CD14-positive monocyte (primary cell): ENCODE measurements around the gene LRRN4CL. TPM values are rescaled to one million over a fixed set of nuclear protein-coding genes. Genes with fewer than 3 reads are reported as not detected.
A peak's percentile ranks its signal among the peaks of the same experiment; 100 is the strongest.

Source experiments
- DNase-seq, 3 donors: peaks; one replicate each; pipeline ENCODE4 v3.0.0-alpha.2; 2011 to 2022
- H2AFZ ChIP-seq: 2 replicates; pipeline ENCODE4 v1.6.0; 2012; ENCODE audit warnings: mild to moderate bottlenecking, low read depth, low read length, inconsistent platforms; ENCODE audit not compliant: insufficient read depth, poor library complexity, severe bottlenecking
- H3K27ac ChIP-seq, 2 donors: 1 replicate in 1 of 2; 2 replicates in 1 of 2; pipeline ENCODE4 v1.5.1; 2012 to 2013; ENCODE audit warnings: low read length in 2 of 2, control low read depth in 1 of 2, inconsistent platforms in 1 of 2, low read depth in 1 of 2, mild to moderate bottlenecking in 1 of 2
- H3K27me3 ChIP-seq, 2 donors: one replicate each; pipeline versions ENCODE4 v1.6.0 to v1.6.1; 2011 to 2013; ENCODE audit warnings: low read length in 2 of 2; ENCODE audit not compliant: control insufficient read depth in 2 of 2, insufficient read depth in 2 of 2
- H3K36me3 ChIP-seq, 2 donors: replicated peaks in 1 of 2; 1 replicate in 1 of 2; 2 replicates in 1 of 2; pipeline versions ENCODE4 v1.5.1 to v1.6.1; 2012 to 2013; ENCODE audit warnings: low read length in 2 of 2, control low read depth in 1 of 2, inconsistent platforms in 1 of 2, mild to moderate bottlenecking in 1 of 2; ENCODE audit not compliant: insufficient read depth in 2 of 2, control insufficient read depth in 1 of 2
- H3K4me1 ChIP-seq, 2 donors: 1 replicate in 1 of 2; 2 replicates in 1 of 2; pipeline versions ENCODE4 v1.5.1 to v1.6.1; 2012 to 2013; ENCODE audit warnings: low read length in 2 of 2, control low read depth in 1 of 2, inconsistent platforms in 1 of 2, mild to moderate bottlenecking in 1 of 2, moderate library complexity in 1 of 2; ENCODE audit not compliant: insufficient read depth in 2 of 2, control insufficient read depth in 1 of 2
- H3K4me2 ChIP-seq: replicated peaks from 2 replicates; pipeline ENCODE3; 2012; ENCODE audit warnings: low read length, moderate library complexity, mild to moderate bottlenecking; ENCODE audit not compliant: poor library complexity, severe bottlenecking; ENCODE audit errors: extremely low read depth
- H3K4me3 ChIP-seq, 3 experiments: fragments of 200-600 bp in 1 of 3; sonication (generic) in 1 of 3; replicated peaks in 1 of 3; 1 replicate in 2 of 3; 2 replicates in 1 of 3; pipeline ENCODE4 v1.5.1; 2011 to 2013; ENCODE audit warnings: low read length in 3 of 3, mild to moderate bottlenecking in 3 of 3, control low read depth in 2 of 3, low read depth in 2 of 3, inconsistent platforms in 1 of 3, moderate library complexity in 1 of 3
- H3K79me2 ChIP-seq: 2 replicates; pipeline ENCODE4 v1.6.0; 2012; ENCODE audit warnings: mild to moderate bottlenecking, control low read depth, inconsistent platforms, low read length, moderate library complexity; ENCODE audit not compliant: insufficient read depth
- H3K9ac ChIP-seq: 2 replicates; pipeline ENCODE4 v1.6.0; 2017; ENCODE audit warnings: low read length, mild to moderate bottlenecking; ENCODE audit not compliant: insufficient read depth, poor library complexity, severe bottlenecking
- H3K9me3 ChIP-seq, 2 donors: replicated peaks in 1 of 2; 1 replicate in 1 of 2; 2 replicates in 1 of 2; pipeline versions ENCODE4 v1.5.1 to v1.6.1; 2012 to 2013; ENCODE audit warnings: low read length in 2 of 2, control low read depth in 1 of 2; ENCODE audit not compliant: control insufficient read depth in 1 of 2, insufficient read depth in 1 of 2
- H4K20me1 ChIP-seq: 2 replicates; pipeline ENCODE4 v1.6.0; 2012; ENCODE audit warnings: mild to moderate bottlenecking, low read length, control low read depth, moderate library complexity; ENCODE audit not compliant: insufficient read depth
- H3K27ac Mint-ChIP-seq, 7 donors: one replicate each; pipeline ENCODE4 v1.8.0; 2020; ENCODE audit warnings: mild to moderate bottlenecking in 7 of 7, mixed read lengths in 7 of 7, moderate library complexity in 6 of 7, inconsistent platforms in 2 of 7
- H3K27me3 Mint-ChIP-seq, 3 donors: one replicate each; pipeline ENCODE4 v1.8.0; 2021 to 2022; ENCODE audit warnings: low read depth in 3 of 3, mild to moderate bottlenecking in 3 of 3, mixed read lengths in 3 of 3, moderate library complexity in 3 of 3, inconsistent platforms in 1 of 3
- H3K36me3 Mint-ChIP-seq, 2 donors: one replicate each; pipeline ENCODE4 v1.8.0; 2020; ENCODE audit warnings: mixed read lengths in 2 of 2, inconsistent platforms in 1 of 2, mild to moderate bottlenecking in 1 of 2
- H3K4me1 Mint-ChIP-seq: one replicate; pipeline ENCODE4 v1.8.0; 2020; ENCODE audit warnings: mild to moderate bottlenecking, mixed read lengths
- H3K4me3 Mint-ChIP-seq, 2 donors: one replicate each; pipeline ENCODE4 v1.8.0; 2020; ENCODE audit warnings: mild to moderate bottlenecking in 2 of 2, mixed read lengths in 2 of 2, moderate library complexity in 1 of 2
- H3K9me3 Mint-ChIP-seq, 7 donors: one replicate each; pipeline ENCODE4 v1.8.0; 2020 to 2022; ENCODE audit warnings: mixed read lengths in 7 of 7, mild to moderate bottlenecking in 6 of 7, moderate library complexity in 6 of 7, inconsistent platforms in 2 of 7
- CTCF ChIP-seq: fragments of 200-600 bp; IDR thresholded peaks from one replicate; pipeline ENCODE4 v1.8.0; 2022; ENCODE audit warnings: antibody characterized with exemption, mild to moderate bottlenecking
- WGBS: methylation state at CpG from one replicate; pipeline ENCODE4 v1.1.5; 2013; ENCODE audit warnings: missing lambda C conversion rate; ENCODE audit not compliant: insufficient coverage; 5-methylcytosine and 5-hydroxymethylcytosine counted together
- intact Hi-C, 2 donors: fragments of 100-400 bp; cut with micrococcal nuclease; formaldehyde crosslinking; loops; one replicate each; pipeline versions ENCODE4 v1.15.0 to v1.15.1; 2023
- polyA plus RNA-seq, 3 donors: library from polyadenylated mRNA; depleted of rRNA in 1 of 3; unstranded in 2 of 3; stranded (reverse) in 1 of 3; fragments of 300-500 nt in 2 of 3; fragments of >200 nt in 1 of 3; fragmentation: Illumina TruSeq in 2 of 3; gene quantifications; 1 replicate in 2 of 3; 2 replicates in 1 of 3; pipeline ENCODE4 v1.2.3, GENCODE V29; 2012 to 2021

LRRN4CL gene
- polyA plus RNA-seq, 3 donors: not detected

GRCh38 chr11:62708392-62708791 is 19.1 kb upstream of the LRRN4CL start:
- H3K27ac ChIP-seq: peak overlapping the region in 1 of 2 donors; percentile 97
- H3K36me3 ChIP-seq: peaks cover 20 to 29% of the 10 kb centered on the region in 2 donors
- intact Hi-C loops: loop anchor here (5.0 to 10.0 kb wide), 2 partner anchors 56 to 114 kb away; partner anchors contain the start of genes TUT1 (in 2 of the 2) and INTS5 (in 1 of the 2)
- no peaks in the 10 kb centered on the region for H3K27me3 ChIP-seq
- peaks cover 19 to 28% of the 10 kb centered on the region in 2 donors for H3K36me3 Mint-ChIP-seq
- no peaks in the 10 kb centered on the region for H4K20me1 ChIP-seq
- peaks cover 50 to 67% of the 10 kb centered on the region in 2 donors for H3K4me1 ChIP-seq
- TF ChIP-seq CTCF: no peak
- H3K27me3 Mint-ChIP-seq: no peaks in the 10 kb centered on the region
- peak overlapping the region in 2 of 3 experiments; percentile 72 to 91 for H3K4me3 ChIP-seq
- H3K9me3 ChIP-seq: no peaks in the 10 kb centered on the region
- H3K9me3 Mint-ChIP-seq: no peaks in the 10 kb centered on the region
- H3K4me3 Mint-ChIP-seq: peak overlapping the region; percentile 87 to 99
- peak overlapping the region; percentile 98 for H2AFZ ChIP-seq
- H3K4me1 Mint-ChIP-seq: peaks cover 51% of the 10 kb centered on the region
- no peak for DNase-seq
- H3K79me2 ChIP-seq: peaks cover 14% of the 10 kb centered on the region
- peak overlapping the region; percentile 96 for H3K4me2 ChIP-seq
- H3K9ac ChIP-seq: peak overlapping the region; percentile 88
- H3K27ac Mint-ChIP-seq: peak overlapping the region in 5 of 7 donors; percentile 95 to 99 (median 98)
- WGBS: 87% methylated on average over 5 of the region's 5 CpGs

- peak within 1 kb of the TSS; percentile 82 to 87 for H3K4me3 Mint-ChIP-seq
- Histone ChIP-seq H3K9ac (no peak within 1 kb of the TSS), H3K4me3 (peak within 1 kb of the TSS; percentile 17 to 91 (median 42)), H2AFZ (peak within 1 kb of the TSS; percentile 98), H3K4me2 (peak within 1 kb of the TSS; percentile 96), H3K9me3 (no peaks in the 10 kb centered on the region), H3K4me1 (peaks cover 60 to 77% of the 10 kb centered on the region in 2 donors), H3K36me3 (peaks cover 15 to 19% of the 10 kb centered on the region in 2 donors), H3K27ac (peak within 1 kb of the TSS; percentile 29 to 97), H3K27me3 (no peaks in the 10 kb centered on the region), H4K20me1 (no peaks in the 10 kb centered on the region), H3K79me2 (peaks cover 13% of the 10 kb centered on the region)
- DNase-seq: no peak
- H3K4me1 Mint-ChIP-seq: peaks cover 52% of the 10 kb centered on the region
- no peaks in the 10 kb centered on the region for H3K9me3 Mint-ChIP-seq
- peaks cover 10 to 20% of the 10 kb centered on the region in 2 donors for H3K36me3 Mint-ChIP-seq
- 92% methylated on average over 9 of the region's 10 CpGs for WGBS
- intact Hi-C loops: loop anchor here (5.0 to 10.0 kb wide), 2 partner anchors 55 to 113 kb away; partner anchors contain the start of genes TUT1 (in 2 of the 2) and INTS5 (in 1 of the 2)
- H3K27ac Mint-ChIP-seq: peak within 1 kb of the TSS; percentile 31 to 99 (median 78)
- no peak for TF ChIP-seq CTCF
- no peaks in the 10 kb centered on the region for H3K27me3 Mint-ChIP-seq
Observed at GRCh38 chr11:62707277-62707861, 18.0 kb upstream of the LRRN4CL start, which contains the start of the genes BSCL2 and GNG3. TSS of gene BSCL2 (minus strand) at chr11:62707424. CDS start at chr11:62707195, 229 bp downstream. TSS of gene GNG3 (plus strand) at chr11:62707676. CDS start at chr11:62708296, 620 bp downstream.
